Muscle of arm (tissue), 14 donors: ENCODE measurements around the gene TPBGL. TPM values are rescaled to one million over a fixed set of nuclear protein-coding genes. Genes with fewer than 3 reads are reported as not detected.

ENCODE experiments used
- DNase-seq: peaks from one replicate; pipeline ENCODE4 v3.0.0-alpha.2; 2013
- long read RNA-seq, 11 donors: transcript quantifications; one replicate each; lab custom pipeline, GENCODE V29; 2026
- polyA plus RNA-seq, 12 donors: library from polyadenylated mRNA; unstranded; fragments of 120-200 nt; gene quantifications; one replicate each; pipeline ENCODE4 v1.2.1, GENCODE V29; 2013; ENCODE audit not compliant: insufficient read length in 12 of 12

The TPBGL gene
- under 1 TPM in 10 of 12 donors, not detected in 2; 0.07 to 0.58 (median 0.23) TPM for polyA plus RNA-seq
- long read RNA-seq, donor 1, partial matches to known transcripts = 0 of 1 reads
- long read RNA-seq, donor 1, other reads (novel, unspliced or antisense) = 0 of 1 reads
- long read RNA-seq, donor 2, partial matches to known transcripts = 0 of 1 reads
- long read RNA-seq, donor 2, other reads (novel, unspliced or antisense) = 0 of 1 reads
- long read RNA-seq, donor 3 = 0 reads
- long read RNA-seq, donor 4 = 0 reads
- long read RNA-seq, donor 5 = 0 reads
- long read RNA-seq, donor 6, partial matches to known transcripts = 0 of 1 reads
- long read RNA-seq, donor 6, other reads (novel, unspliced or antisense) = 0 of 1 reads
- long read RNA-seq, donor 7 = 0 reads
- long read RNA-seq, donor 8 = 0 reads
- long read RNA-seq, donor 9, partial matches to known transcripts = 0 of 1 reads
- long read RNA-seq, donor 9, other reads (novel, unspliced or antisense) = 0 of 1 reads
- long read RNA-seq, donor 10 = 0 reads
- long read RNA-seq, donor 11 = 0 reads

- no peak for DNase-seq
Measured at GRCh38 chr11:75240311-75241035, at the start of gene TPBGL. TSS of gene TPBGL (plus strand) at chr11:75240774. CDS start at chr11:75241050, 276 bp downstream.

GRCh38 chr11:75191330-75191717 lies 49.2 kb upstream of the TPBGL start:
- peak; percentile 76 for DNase-seq

GRCh38 chr11:75193271-75193670 lies 47.3 kb upstream of the TPBGL start:
- no peak for DNase-seq

- no peak for DNase-seq
Measured at GRCh38 chr11:75193711-75194110, 46.9 kb upstream of the TPBGL start.

- DNase-seq = peak; percentile 65
Measured at GRCh38 chr11:75194147-75194546, 46.4 kb upstream of the TPBGL start.

GRCh38 chr11:75195167-75195962 lies 45.2 kb upstream of the TPBGL start:
- DNase-seq = peak; percentile 48

GRCh38 chr11:75196426-75196825 lies 44.1 kb upstream of the TPBGL start:
- no peak for DNase-seq

- DNase-seq = no peak
Measured at GRCh38 chr11:75197512-75198277, 42.9 kb upstream of the TPBGL start.

- no peak for DNase-seq
Measured at GRCh38 chr11:75198278-75198973, 42.1 kb upstream of the TPBGL start.

- DNase-seq = no peak
Measured at GRCh38 chr11:75199412-75199955, 41.1 kb upstream of the TPBGL start.

- DNase-seq = no peak
Measured at GRCh38 chr11:75200051-75200450, 40.5 kb upstream of the TPBGL start.

GRCh38 chr11:75200531-75200930 lies 40.0 kb upstream of the TPBGL start:
- DNase-seq = no peak

GRCh38 chr11:75201771-75202170 lies 38.8 kb upstream of the TPBGL start:
- DNase-seq = no peak

GRCh38 chr11:75202195-75202594 lies 38.4 kb upstream of the TPBGL start:
- DNase-seq = no peak

GRCh38 chr11:75203138-75203537 lies 37.4 kb upstream of the TPBGL start:
- DNase-seq = no peak

GRCh38 chr11:75203641-75204011 lies 36.9 kb upstream of the TPBGL start:
- DNase-seq = no peak

GRCh38 chr11:75204012-75204674 lies 36.4 kb upstream of the TPBGL start:
- DNase-seq = no peak

- peak; percentile 80 for DNase-seq
Measured at GRCh38 chr11:75204685-75205563, 35.6 kb upstream of the TPBGL start.

GRCh38 chr11:75205564-75206020 lies 35.0 kb upstream of the TPBGL start:
- no peak for DNase-seq
